PC-9 (cell line): Measurements from ENCODE around the gene YAF2.

Source experiments
- EZH2 ChIP-seq: fragments of 200-600 bp; sonication (generic); IDR thresholded peaks from 2 replicates; pipeline ENCODE4 v1.8.0; 2017; ENCODE audit warnings: antibody characterized with exemption, low read depth
- TF ChIP-seq, protein P1 (sequence below): fragments of 200-600 bp; sonication (generic); conservative IDR thresholded peaks from 2 replicates; pipeline ENCODE4 v1.6.1; 2017; ENCODE audit warnings: mixed run types, antibody characterized with exemption, mild to moderate bottlenecking, moderate library complexity

DNA sequence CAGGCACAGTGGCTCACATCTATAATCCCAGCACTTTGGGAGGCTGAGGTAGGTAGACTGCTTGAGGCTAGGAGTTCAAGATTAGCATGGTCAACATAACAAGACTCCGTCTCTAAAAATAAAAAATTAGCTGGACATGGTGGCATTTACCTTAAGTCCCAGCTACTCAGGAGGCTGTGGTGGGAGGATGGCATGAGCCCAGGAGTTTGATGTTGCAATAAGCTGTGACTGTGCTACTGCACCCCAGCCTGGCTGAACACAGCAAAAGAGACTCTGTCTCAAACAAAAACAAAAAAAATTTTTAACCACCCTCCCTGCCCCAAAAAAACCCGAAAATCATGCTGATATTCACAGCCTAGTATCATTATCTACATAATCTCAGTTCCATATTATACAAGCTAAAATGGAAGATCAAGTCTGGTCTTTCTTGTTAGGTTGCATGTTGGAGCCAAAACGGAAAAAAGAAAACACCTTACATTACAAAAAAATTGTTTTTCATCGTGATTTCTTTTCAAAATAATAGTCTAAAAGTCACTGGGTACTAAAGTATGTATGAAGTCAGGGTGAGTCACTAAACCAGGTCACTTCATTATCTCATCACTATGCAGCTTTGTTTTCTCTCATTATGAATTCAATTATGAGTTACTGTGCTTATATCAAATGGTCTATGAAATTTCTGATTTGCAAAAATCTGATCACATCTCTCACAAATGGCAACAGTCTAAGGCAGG lies 107.2 kb downstream of the YAF2 start:
- TF ChIP-seq, protein P1, sequence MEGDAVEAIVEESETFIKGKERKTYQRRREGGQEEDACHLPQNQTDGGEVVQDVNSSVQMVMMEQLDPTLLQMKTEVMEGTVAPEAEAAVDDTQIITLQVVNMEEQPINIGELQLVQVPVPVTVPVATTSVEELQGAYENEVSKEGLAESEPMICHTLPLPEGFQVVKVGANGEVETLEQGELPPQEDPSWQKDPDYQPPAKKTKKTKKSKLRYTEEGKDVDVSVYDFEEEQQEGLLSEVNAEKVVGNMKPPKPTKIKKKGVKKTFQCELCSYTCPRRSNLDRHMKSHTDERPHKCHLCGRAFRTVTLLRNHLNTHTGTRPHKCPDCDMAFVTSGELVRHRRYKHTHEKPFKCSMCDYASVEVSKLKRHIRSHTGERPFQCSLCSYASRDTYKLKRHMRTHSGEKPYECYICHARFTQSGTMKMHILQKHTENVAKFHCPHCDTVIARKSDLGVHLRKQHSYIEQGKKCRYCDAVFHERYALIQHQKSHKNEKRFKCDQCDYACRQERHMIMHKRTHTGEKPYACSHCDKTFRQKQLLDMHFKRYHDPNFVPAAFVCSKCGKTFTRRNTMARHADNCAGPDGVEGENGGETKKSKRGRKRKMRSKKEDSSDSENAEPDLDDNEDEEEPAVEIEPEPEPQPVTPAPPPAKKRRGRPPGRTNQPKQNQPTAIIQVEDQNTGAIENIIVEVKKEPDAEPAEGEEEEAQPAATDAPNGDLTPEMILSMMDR, result no peak
- no peak for TF ChIP-seq EZH2
